H9 (cell line): ENCODE data around the gene ERH. TPM values are rescaled to one million over a fixed set of nuclear protein-coding genes. Genes with fewer than 3 reads are reported as not detected.

Source experiments
- DNase-seq: peaks from one replicate; pipeline ENCODE4 v3.0.0-alpha.2; 2017
- H2AFZ ChIP-seq: one replicate; pipeline ENCODE4 v1.6.1; 2013; ENCODE audit warnings: mild to moderate bottlenecking, low read length, control low read depth, moderate library complexity
- H2AK5ac ChIP-seq: 2 replicates; pipeline ENCODE4 v1.6.1; 2013; ENCODE audit warnings: low read length, control low read depth, mixed read lengths; ENCODE audit not compliant: insufficient read length
- H2BK120ac ChIP-seq: one replicate; pipeline ENCODE4 v1.6.1; 2013; ENCODE audit warnings: low read depth, mild to moderate bottlenecking, low read length, control low read depth, inconsistent platforms; ENCODE audit not compliant: poor library complexity, severe bottlenecking
- H2BK12ac ChIP-seq: 2 replicates; pipeline ENCODE4 v1.6.1; 2013; ENCODE audit warnings: low read length, control low read depth, mixed read lengths, low read depth; ENCODE audit not compliant: insufficient read length
- H2BK15ac ChIP-seq: 2 replicates; pipeline ENCODE4 v1.6.1; 2013; ENCODE audit warnings: low read depth, low read length, control low read depth
- H2BK20ac ChIP-seq: one replicate; pipeline ENCODE4 v1.6.1; 2013; ENCODE audit warnings: low read depth, mild to moderate bottlenecking, low read length, control low read depth, inconsistent platforms; ENCODE audit not compliant: poor library complexity, severe bottlenecking
- H2BK5ac ChIP-seq: 2 replicates; pipeline ENCODE4 v1.6.1; 2013; ENCODE audit warnings: low read length, control low read depth, mixed read lengths; ENCODE audit not compliant: insufficient read length
- H3K14ac ChIP-seq: 2 replicates; pipeline ENCODE4 v1.6.1; 2013; ENCODE audit warnings: low read length, control low read depth; ENCODE audit not compliant: insufficient read depth
- H3K18ac ChIP-seq: 2 replicates; pipeline ENCODE4 v1.6.1; 2013; ENCODE audit warnings: low read depth, mild to moderate bottlenecking, mixed read lengths, low read length, control low read depth; ENCODE audit not compliant: insufficient read length
- H3K23ac ChIP-seq: 2 replicates; pipeline ENCODE4 v1.6.1; 2013; ENCODE audit warnings: low read length, control low read depth, mixed read lengths, low read depth; ENCODE audit not compliant: insufficient read length
- H3K23me2 ChIP-seq: 2 replicates; pipeline ENCODE4 v1.6.1; 2013; ENCODE audit warnings: low read depth, mild to moderate bottlenecking, mixed read lengths, low read length, control low read depth; ENCODE audit not compliant: insufficient read length, poor library complexity, severe bottlenecking
- H3K27ac ChIP-seq: 2 replicates; pipeline ENCODE4 v1.5.1; 2013; ENCODE audit warnings: low read length, control low read depth, mixed read lengths, low read depth; ENCODE audit not compliant: insufficient read length
- H3K27me3 ChIP-seq: 2 replicates; pipeline ENCODE4 v1.6.1; 2013; ENCODE audit warnings: low read length, control low read depth, inconsistent platforms; ENCODE audit not compliant: insufficient read depth
- H3K4ac ChIP-seq: 2 replicates; pipeline ENCODE4 v1.6.1; 2013; ENCODE audit warnings: low read depth, mild to moderate bottlenecking, control low read depth, inconsistent platforms, low read length, moderate library complexity
- H3K4me1 ChIP-seq: 2 replicates; pipeline ENCODE4 v1.6.1; 2013; ENCODE audit warnings: low read length, control low read depth, inconsistent platforms; ENCODE audit not compliant: insufficient read depth
- H3K4me2 ChIP-seq: 2 replicates; pipeline ENCODE4 v1.6.1; 2013; ENCODE audit warnings: low read length, control low read depth, mixed read lengths; ENCODE audit not compliant: insufficient read length, insufficient read depth
- H3K56ac ChIP-seq: 2 replicates; pipeline ENCODE4 v1.6.1; 2013; ENCODE audit warnings: low read depth, mild to moderate bottlenecking, mixed read lengths, low read length, control low read depth; ENCODE audit not compliant: insufficient read length
- H3K79me1 ChIP-seq: 2 replicates; pipeline ENCODE4 v1.6.1; 2013; ENCODE audit warnings: low read depth, mild to moderate bottlenecking, moderate library complexity, low read length, control low read depth, inconsistent platforms; ENCODE audit not compliant: insufficient read depth, poor library complexity, severe bottlenecking
- H3K79me2 ChIP-seq: 2 replicates; pipeline ENCODE4 v1.6.1; 2013; ENCODE audit warnings: low read length, control low read depth, inconsistent platforms; ENCODE audit not compliant: insufficient read depth
- H3K9ac ChIP-seq: 2 replicates; pipeline ENCODE4 v1.6.1; 2013; ENCODE audit warnings: low read length, control low read depth, mixed read lengths; ENCODE audit not compliant: insufficient read length; ENCODE audit errors: extremely low read depth
- H3K9me3 ChIP-seq: one replicate; pipeline ENCODE4 v1.6.1; 2013; ENCODE audit warnings: low read depth, low read length, inconsistent platforms; ENCODE audit not compliant: control insufficient read depth
- H3T11ph ChIP-seq: one replicate; pipeline ENCODE4 v1.6.1; 2013; ENCODE audit warnings: mild to moderate bottlenecking, low read length, control low read depth, inconsistent platforms
- H4K20me1 ChIP-seq: one replicate; pipeline ENCODE4 v1.6.1; 2013; ENCODE audit not compliant: control insufficient read depth, insufficient read length, insufficient read depth
- H4K5ac ChIP-seq: 2 replicates; pipeline ENCODE4 v1.6.1; 2013; ENCODE audit warnings: low read depth, mild to moderate bottlenecking, mixed read lengths, low read length, control low read depth; ENCODE audit not compliant: insufficient read length
- H4K8ac ChIP-seq: replicated peaks from 2 replicates; pipeline ENCODE4 v1.6.1; 2013; ENCODE audit warnings: low read length, control low read depth, mixed read lengths, low read depth; ENCODE audit not compliant: insufficient read length
- H4K91ac ChIP-seq: 2 replicates; pipeline ENCODE4 v1.6.1; 2013; ENCODE audit warnings: low read depth, mild to moderate bottlenecking, moderate library complexity, mixed read lengths, low read length, control low read depth; ENCODE audit not compliant: insufficient read length
- H3K27ac Mint-ChIP-seq, 3 experiments: 2 replicates in 2 of 3; 3 replicates in 1 of 3; pipeline ENCODE4 v1.8.0; 2020 to 2021; ENCODE audit warnings: mixed read lengths in 3 of 3, mild to moderate bottlenecking in 1 of 3, moderate library complexity in 1 of 3
- H3K27me3 Mint-ChIP-seq: 2 replicates; pipeline ENCODE4 v1.8.0; 2021; ENCODE audit warnings: low read depth, mild to moderate bottlenecking, moderate library complexity, mixed read lengths
- H3K36me3 Mint-ChIP-seq, 3 experiments: 2 replicates in 2 of 3; 3 replicates in 1 of 3; pipeline ENCODE4 v1.8.0; 2020 to 2021; ENCODE audit warnings: low read depth in 3 of 3, mixed read lengths in 3 of 3; ENCODE audit not compliant: insufficient read depth in 1 of 3
- H3K4me1 Mint-ChIP-seq, 2 experiments: 2 replicates each; pipeline ENCODE4 v1.8.0; 2020; ENCODE audit warnings: mixed read lengths in 2 of 2
- H3K4me3 Mint-ChIP-seq, 2 experiments: 2 replicates in 1 of 2; 3 replicates in 1 of 2; pipeline ENCODE4 v1.8.0; 2020 to 2021; ENCODE audit warnings: mild to moderate bottlenecking in 2 of 2, mixed read lengths in 2 of 2, moderate library complexity in 1 of 2
- H3K9me3 Mint-ChIP-seq, 2 experiments: 2 replicates in 1 of 2; 3 replicates in 1 of 2; pipeline ENCODE4 v1.8.0; 2020; ENCODE audit warnings: mild to moderate bottlenecking in 2 of 2, mixed read lengths in 2 of 2, moderate library complexity in 1 of 2
- CTCF ChIP-seq: fragments of 200-600 bp; sonication (generic); conservative IDR thresholded peaks from 3 replicates; pipeline ENCODE4 v1.8.0; 2021; ENCODE audit warnings: antibody characterized with exemption, mild to moderate bottlenecking
- WGBS: extraction: QIAGEN DNeasy Blood & Tissue Kit; methylation state at CpG from one replicate; pipeline ENCODE4 v1.1.7; 2013; ENCODE audit warnings: missing lambda C conversion rate, low lambda C conversion rate, mixed read lengths; ENCODE audit not compliant: insufficient read length; ENCODE audit errors: extremely low coverage; 5-methylcytosine and 5-hydroxymethylcytosine counted together
- total RNA-seq: library from RNA; stranded (reverse); gene quantifications from 2 replicates; pipeline ENCODE4 v1.2.1, GENCODE V29; 2021

Gene ERH
- total RNA-seq, 1 experiment from 2014 or later: 443 TPM

GRCh38 chr14:69368381-69368780, 29.7 kb downstream of the ERH start:
- Histone ChIP-seq H3T11ph (no peak overlapping the region), H3K23me2 (no peaks in the 10 kb centered on the region), H2AK5ac (no peak overlapping the region), H2BK12ac (no peak overlapping the region), H2BK20ac (no peak overlapping the region), H3K4me1 (no peaks in the 10 kb centered on the region), H4K8ac (no peak overlapping the region), H2BK15ac (no peak overlapping the region), H3K9ac (no peak overlapping the region), H3K23ac (no peak overlapping the region), H4K20me1 (no peaks in the 10 kb centered on the region), H2BK5ac (no peak overlapping the region), H3K4ac (no peak overlapping the region), H4K5ac (no peak overlapping the region), H2BK120ac (no peak overlapping the region), H3K9me3 (no peaks in the 10 kb centered on the region), H3K79me1 (no peaks in the 10 kb centered on the region), H3K27me3 (no peaks in the 10 kb centered on the region), H3K79me2 (no peaks in the 10 kb centered on the region), H3K4me2 (no peak overlapping the region), H3K14ac (no peak overlapping the region), H4K91ac (no peak overlapping the region), H3K56ac (no peak overlapping the region), H3K27ac (no peak overlapping the region), H2AFZ (no peak overlapping the region), H3K18ac (no peak overlapping the region)
- no peak for DNase-seq
- Mint-ChIP-seq H3K27me3 (no peaks in the 10 kb centered on the region), H3K4me3 (no peak overlapping the region), H3K4me1 (peaks cover 3 to 8% of the 10 kb centered on the region in 2 experiments), H3K9me3 (no peaks in the 10 kb centered on the region), H3K27ac (no peak overlapping the region), H3K36me3 (peaks cover 2 to 10% (median 5%) of the 10 kb centered on the region in 3 experiments; a peak in 6 of 7 replicates)
- no peak for TF ChIP-seq CTCF
- no CpG with 5 or more reads among the region's 1 CpG for WGBS
